ENCODE measurements around the gene FGL2. TPM values are rescaled to one million over a fixed set of nuclear protein-coding genes. Genes with fewer than 3 reads are reported as not detected.
"Not testable (repeated sequence)": the region's sequence is repeated elsewhere in the genome, so short reads cannot be mapped to it uniquely, and the experiment has no call there.

The FGL2 gene
- total RNA-seq, 4 donors from 2014 or later = 6.2 to 9.2 (median 8.2) TPM

- Histone ChIP-seq H3K36me3 (peaks cover 13% of the 10 kb centered on the region), H3K9me3 (no peaks in the 10 kb centered on the region), H3K27me3 (no peaks in the 10 kb centered on the region), H3K4me1 (no peaks in the 10 kb centered on the region), H3K4me3 (no peak overlapping the region), H3K27ac (no peak overlapping the region)
- DNase-seq (ENCODE audit: low spot score in 2 of 2) = no peak
- TF ChIP-seq POLR2A (IDR thresholded peaks at IDR 0.05) (no peak), POLR2AphosphoS5 (IDR thresholded peaks at IDR 0.05) (no peak), EP300 (IDR thresholded peaks at IDR 0.05) (no peak)
- TF ChIP-seq, protein P1, sequence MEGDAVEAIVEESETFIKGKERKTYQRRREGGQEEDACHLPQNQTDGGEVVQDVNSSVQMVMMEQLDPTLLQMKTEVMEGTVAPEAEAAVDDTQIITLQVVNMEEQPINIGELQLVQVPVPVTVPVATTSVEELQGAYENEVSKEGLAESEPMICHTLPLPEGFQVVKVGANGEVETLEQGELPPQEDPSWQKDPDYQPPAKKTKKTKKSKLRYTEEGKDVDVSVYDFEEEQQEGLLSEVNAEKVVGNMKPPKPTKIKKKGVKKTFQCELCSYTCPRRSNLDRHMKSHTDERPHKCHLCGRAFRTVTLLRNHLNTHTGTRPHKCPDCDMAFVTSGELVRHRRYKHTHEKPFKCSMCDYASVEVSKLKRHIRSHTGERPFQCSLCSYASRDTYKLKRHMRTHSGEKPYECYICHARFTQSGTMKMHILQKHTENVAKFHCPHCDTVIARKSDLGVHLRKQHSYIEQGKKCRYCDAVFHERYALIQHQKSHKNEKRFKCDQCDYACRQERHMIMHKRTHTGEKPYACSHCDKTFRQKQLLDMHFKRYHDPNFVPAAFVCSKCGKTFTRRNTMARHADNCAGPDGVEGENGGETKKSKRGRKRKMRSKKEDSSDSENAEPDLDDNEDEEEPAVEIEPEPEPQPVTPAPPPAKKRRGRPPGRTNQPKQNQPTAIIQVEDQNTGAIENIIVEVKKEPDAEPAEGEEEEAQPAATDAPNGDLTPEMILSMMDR (IDR thresholded peaks at IDR 0.05) = no peak
- 76% methylated on average over 2 of the region's 2 CpGs for WGBS
These were observed 39.1 kb upstream of the FGL2 start for GRCh38 chr7:77238703-77239136.

GRCh38 chr7:77235276-77235675, 35.7 kb upstream of the FGL2 start:
- H3K4me3 ChIP-seq = no peak overlapping the region
- TF ChIP-seq POLR2AphosphoS5 (IDR thresholded peaks at IDR 0.05) (no peak), POLR2A (IDR thresholded peaks at IDR 0.05) (no peak), EP300 (IDR thresholded peaks at IDR 0.05) (no peak)
- TF ChIP-seq, protein P1 (IDR thresholded peaks at IDR 0.05) = no peak
- WGBS = 99% methylated on average over 2 of the region's 2 CpGs
- H3K4me1 ChIP-seq = no peaks in the 10 kb centered on the region
- no peaks in the 10 kb centered on the region for H3K27me3 ChIP-seq
- peaks cover 2% of the 10 kb centered on the region for H3K9me3 ChIP-seq
- no peak overlapping the region for H3K27ac ChIP-seq
- no peak for DNase-seq (ENCODE audit: low spot score in 2 of 2)
- peaks cover 3% of the 10 kb centered on the region for H3K36me3 ChIP-seq

GRCh38 chr7:77232467-77232866, 32.8 kb upstream of the FGL2 start:
- H3K9me3 ChIP-seq = peaks cover 7% of the 10 kb centered on the region
- H3K27me3 ChIP-seq = no peaks in the 10 kb centered on the region
- H3K27ac ChIP-seq = no peak overlapping the region
- 100% methylated on average over 2 of the region's 2 CpGs for WGBS
- peaks cover 3% of the 10 kb centered on the region for H3K36me3 ChIP-seq
- no peak for DNase-seq (ENCODE audit: low spot score in 2 of 2)
- H3K4me1 ChIP-seq = no peaks in the 10 kb centered on the region
- TF ChIP-seq POLR2AphosphoS5 (IDR thresholded peaks at IDR 0.05) (no peak), POLR2A (IDR thresholded peaks at IDR 0.05) (no peak), EP300 (IDR thresholded peaks at IDR 0.05) (no peak)
- TF ChIP-seq, protein P1 (IDR thresholded peaks at IDR 0.05) = no peak
- no peak overlapping the region for H3K4me3 ChIP-seq

DNA sequence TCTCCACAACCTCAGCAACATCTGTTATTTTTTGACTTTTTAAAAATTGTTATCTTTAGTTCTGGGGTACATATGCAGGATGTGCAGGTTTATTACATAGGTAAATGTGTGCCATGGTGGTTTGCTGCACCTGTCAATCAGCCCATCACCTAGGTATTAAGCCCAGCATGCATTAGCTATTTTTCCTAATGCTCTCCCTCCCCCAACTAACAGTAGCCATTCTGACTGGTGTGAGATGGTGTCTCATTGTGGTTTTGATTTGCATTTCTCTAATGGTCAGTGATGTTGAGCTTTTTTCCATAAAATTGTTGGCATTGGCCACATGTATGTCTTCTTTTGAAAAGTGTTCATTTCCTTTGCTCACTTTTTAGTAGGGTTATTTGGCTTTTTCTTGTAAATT, 29.2 kb upstream of the FGL2 start:
- H3K27ac ChIP-seq; DNase-seq (ENCODE audit: low spot score in 2 of 2); H3K9me3 ChIP-seq; H3K4me3 ChIP-seq; H3K4me1 ChIP-seq; H3K27me3 ChIP-seq; H3K36me3 ChIP-seq: not testable (repeated sequence)

DNA sequence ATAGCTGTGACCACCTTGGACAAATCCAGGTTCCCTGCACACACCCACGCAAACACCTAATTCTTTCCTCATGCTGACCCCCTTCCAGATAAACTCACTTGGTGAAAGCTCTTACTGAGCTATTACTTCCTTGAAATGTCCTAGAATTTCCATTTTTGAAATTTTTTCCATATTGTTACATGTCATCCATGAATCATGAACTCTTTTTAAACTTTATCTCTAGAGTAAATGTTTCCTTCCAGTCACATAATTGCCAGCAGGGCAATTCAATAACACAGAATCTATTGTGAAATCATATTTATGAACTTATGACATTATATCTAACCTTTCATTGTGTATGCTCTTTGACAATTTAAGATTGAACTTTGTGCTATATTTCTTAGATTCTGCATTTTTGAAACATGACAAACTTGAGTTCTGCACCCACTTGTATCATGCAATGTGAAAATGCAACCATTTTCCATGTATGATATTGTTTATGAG, 26.8 kb upstream of the FGL2 start:
- TF ChIP-seq EP300 (IDR thresholded peaks at IDR 0.05) (no peak), POLR2A (IDR thresholded peaks at IDR 0.05) (no peak), POLR2AphosphoS5 (IDR thresholded peaks at IDR 0.05) (no peak)
- TF ChIP-seq, protein P1 (IDR thresholded peaks at IDR 0.05) = no peak

DNA sequence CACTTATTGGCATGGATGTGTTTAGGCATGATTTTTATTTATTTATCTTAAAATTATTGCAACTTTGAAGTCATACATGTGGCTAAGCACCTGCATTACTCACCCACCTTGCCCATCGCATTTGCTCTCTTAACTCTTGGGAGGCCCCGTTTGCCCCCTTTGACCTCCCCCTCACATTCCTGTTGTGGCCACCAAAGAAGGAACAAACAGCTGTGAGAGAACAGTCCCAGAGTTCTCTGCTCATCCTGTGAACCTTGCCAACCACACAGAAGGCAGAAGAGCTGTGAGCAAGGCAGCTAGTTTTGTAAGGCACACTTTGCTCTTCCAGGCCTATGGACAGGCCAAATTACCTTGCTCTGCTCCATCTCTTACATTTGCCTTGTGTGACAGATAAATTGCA, 23.6 kb upstream of the FGL2 start:
- H3K9me3 ChIP-seq = no peaks in the 10 kb centered on the region
- 70% methylated on average over 2 of the region's 2 CpGs for WGBS
- no peaks in the 10 kb centered on the region for H3K4me1 ChIP-seq
- H3K4me3 ChIP-seq = no peak overlapping the region
- H3K27me3 ChIP-seq = no peaks in the 10 kb centered on the region
- no peaks in the 10 kb centered on the region for H3K36me3 ChIP-seq
- DNase-seq (ENCODE audit: low spot score in 2 of 2) = no peak
- TF ChIP-seq POLR2A (IDR thresholded peaks at IDR 0.05) (no peak), EP300 (IDR thresholded peaks at IDR 0.05) (no peak), POLR2AphosphoS5 (IDR thresholded peaks at IDR 0.05) (no peak)
- TF ChIP-seq, protein P1 (IDR thresholded peaks at IDR 0.05) = no peak
- H3K27ac ChIP-seq = no peak overlapping the region

More for the DNA sequence above, 26.8 kb upstream of the FGL2 start:
- H3K4me1 ChIP-seq = no peaks in the 10 kb centered on the region
- H3K27ac ChIP-seq = no peak overlapping the region
- 72% methylated on average over 1 of the region's 1 CpG for WGBS
- H3K36me3 ChIP-seq = no peaks in the 10 kb centered on the region
- peaks cover 7% of the 10 kb centered on the region for H3K9me3 ChIP-seq
- H3K4me3 ChIP-seq = no peak overlapping the region
- DNase-seq (ENCODE audit: low spot score in 2 of 2) = no peak
- H3K27me3 ChIP-seq = no peaks in the 10 kb centered on the region
